SK-N-SH (cell line): ENCODE measurements around the gene SYAP1.

Experiments used
- EP300 ChIP-seq, 2 experiments: IDR thresholded peaks; 2 replicates each; pipeline versions ENCODE4 v1.4.0 to v1.6.1; 2012; ENCODE audit warnings: borderline replicate concordance in 1 of 2, low read depth in 1 of 2, low read length in 1 of 2
- NFIC ChIP-seq: IDR thresholded peaks from 2 replicates; pipeline ENCODE4 v1.4.0; 2012; ENCODE audit warnings: borderline replicate concordance
- POLR2AphosphoS5 ChIP-seq: IDR thresholded peaks from 2 replicates; pipeline ENCODE4 v1.6.1; 2012; ENCODE audit warnings: low read depth, low read length
- SMC3 ChIP-seq: IDR thresholded peaks from 2 replicates; pipeline ENCODE4 v1.6.1; 2012; ENCODE audit warnings: low read depth, low read length, improper control_type of control experiment
- TAF1 ChIP-seq: IDR thresholded peaks from 2 replicates; pipeline ENCODE4 v1.6.1; 2012; ENCODE audit warnings: low read depth, mild to moderate bottlenecking, low read length, moderate library complexity, borderline replicate concordance
- TF ChIP-seq, protein P1 (sequence below): fragments of 200-600 bp; sonication (generic); IDR thresholded peaks from 2 replicates; pipeline ENCODE4 v1.6.1; 2017; ENCODE audit warnings: antibody characterized with exemption, mild to moderate bottlenecking, moderate library complexity
- TF ChIP-seq, protein P2 (sequence below): fragments of 150-350 bp; IDR thresholded peaks from 2 replicates; pipeline ENCODE4 v1.6.1; 2017; ENCODE audit warnings: antibody characterized with exemption, low read length, low read depth, borderline replicate concordance

DNA sequence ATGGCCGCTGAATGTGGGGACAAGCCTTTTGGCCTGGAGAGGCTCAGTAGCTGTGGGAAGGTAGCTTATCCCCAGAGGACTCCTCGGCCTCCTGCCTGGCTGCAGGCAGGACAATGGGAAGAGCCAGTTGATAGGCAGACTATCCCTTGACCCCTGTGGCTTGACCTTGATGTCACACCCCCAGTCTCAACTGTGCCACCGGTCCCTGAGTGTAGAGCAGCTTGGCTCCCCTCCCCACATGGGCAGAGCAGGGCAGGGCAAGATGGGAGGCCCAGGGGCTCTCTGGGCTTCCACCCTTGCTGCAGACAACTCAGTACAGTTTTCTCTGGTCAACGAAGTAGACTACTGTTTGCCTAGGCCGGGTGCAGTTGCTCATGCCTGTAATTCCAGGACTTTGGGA is 25.7 kb downstream of the SYAP1 start:
- TF ChIP-seq, protein P1, sequence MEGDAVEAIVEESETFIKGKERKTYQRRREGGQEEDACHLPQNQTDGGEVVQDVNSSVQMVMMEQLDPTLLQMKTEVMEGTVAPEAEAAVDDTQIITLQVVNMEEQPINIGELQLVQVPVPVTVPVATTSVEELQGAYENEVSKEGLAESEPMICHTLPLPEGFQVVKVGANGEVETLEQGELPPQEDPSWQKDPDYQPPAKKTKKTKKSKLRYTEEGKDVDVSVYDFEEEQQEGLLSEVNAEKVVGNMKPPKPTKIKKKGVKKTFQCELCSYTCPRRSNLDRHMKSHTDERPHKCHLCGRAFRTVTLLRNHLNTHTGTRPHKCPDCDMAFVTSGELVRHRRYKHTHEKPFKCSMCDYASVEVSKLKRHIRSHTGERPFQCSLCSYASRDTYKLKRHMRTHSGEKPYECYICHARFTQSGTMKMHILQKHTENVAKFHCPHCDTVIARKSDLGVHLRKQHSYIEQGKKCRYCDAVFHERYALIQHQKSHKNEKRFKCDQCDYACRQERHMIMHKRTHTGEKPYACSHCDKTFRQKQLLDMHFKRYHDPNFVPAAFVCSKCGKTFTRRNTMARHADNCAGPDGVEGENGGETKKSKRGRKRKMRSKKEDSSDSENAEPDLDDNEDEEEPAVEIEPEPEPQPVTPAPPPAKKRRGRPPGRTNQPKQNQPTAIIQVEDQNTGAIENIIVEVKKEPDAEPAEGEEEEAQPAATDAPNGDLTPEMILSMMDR: no peak
- TF ChIP-seq, protein P2, sequence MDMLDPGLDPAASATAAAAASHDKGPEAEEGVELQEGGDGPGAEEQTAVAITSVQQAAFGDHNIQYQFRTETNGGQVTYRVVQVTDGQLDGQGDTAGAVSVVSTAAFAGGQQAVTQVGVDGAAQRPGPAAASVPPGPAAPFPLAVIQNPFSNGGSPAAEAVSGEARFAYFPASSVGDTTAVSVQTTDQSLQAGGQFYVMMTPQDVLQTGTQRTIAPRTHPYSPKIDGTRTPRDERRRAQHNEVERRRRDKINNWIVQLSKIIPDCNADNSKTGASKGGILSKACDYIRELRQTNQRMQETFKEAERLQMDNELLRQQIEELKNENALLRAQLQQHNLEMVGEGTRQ: no peak
- TF ChIP-seq POLR2AphosphoS5 (no peak), SMC3 (no peak), NFIC (no peak), TAF1 (no peak), EP300 (IDR thresholded peaks at IDR 0.05; ENCODE audit: borderline replicate concordance in 1 of 2, low read depth in 1 of 2, low read length in 1 of 2) (no peak)
